ENCODE results near the gene KCTD16.

Gene KCTD16

DNA sequence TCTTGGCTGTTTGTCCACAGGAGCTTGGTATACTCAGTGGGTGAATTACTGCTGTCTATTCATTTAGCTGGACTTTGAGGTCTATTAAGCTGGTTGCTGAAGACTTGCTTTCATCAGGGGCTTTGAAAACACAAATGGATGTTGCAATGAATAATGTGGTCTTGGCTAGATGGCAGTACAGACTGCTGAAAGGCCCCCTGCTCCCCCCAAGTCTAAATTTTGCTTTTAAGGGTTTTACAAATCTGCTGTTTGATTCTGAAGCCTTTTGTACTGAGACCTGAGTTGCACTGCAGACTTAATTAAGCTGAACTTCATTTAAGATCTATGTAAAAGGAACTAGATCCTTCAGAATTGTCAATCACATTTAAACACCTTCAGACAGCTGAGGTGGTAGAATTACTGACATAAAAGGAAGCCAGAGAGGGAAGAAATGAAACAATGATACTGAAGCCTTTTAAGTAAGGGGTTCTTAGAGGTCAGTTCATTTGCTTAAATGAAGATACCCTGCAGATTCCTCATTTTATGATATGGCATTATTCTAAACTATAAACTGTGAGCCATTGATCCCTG is 37.3 kb downstream of the KCTD16 start:
- no peak for DNase-seq
- ATAC-seq: no peak

DNA sequence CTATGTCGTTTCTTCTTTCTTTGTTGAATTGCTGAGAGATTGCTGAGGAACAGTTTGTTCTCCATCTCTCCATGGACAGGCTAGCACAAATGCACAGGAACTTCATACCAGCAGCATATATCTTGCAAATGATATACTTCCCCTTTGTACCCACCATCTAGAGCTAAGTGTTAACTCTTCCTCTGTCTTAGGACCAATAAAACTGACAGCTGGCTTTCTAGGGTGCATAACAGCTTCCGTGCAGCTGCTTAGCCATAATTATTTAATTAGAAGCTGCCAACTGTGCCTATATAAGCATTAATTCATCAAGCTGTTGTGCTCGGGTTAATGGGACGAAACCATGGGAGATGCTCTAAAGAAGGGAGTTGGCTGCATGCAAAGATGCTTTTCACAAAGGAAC is 38.7 kb downstream of the KCTD16 start:
- ATAC-seq (no peak), DNase-seq (no peak)

DNA sequence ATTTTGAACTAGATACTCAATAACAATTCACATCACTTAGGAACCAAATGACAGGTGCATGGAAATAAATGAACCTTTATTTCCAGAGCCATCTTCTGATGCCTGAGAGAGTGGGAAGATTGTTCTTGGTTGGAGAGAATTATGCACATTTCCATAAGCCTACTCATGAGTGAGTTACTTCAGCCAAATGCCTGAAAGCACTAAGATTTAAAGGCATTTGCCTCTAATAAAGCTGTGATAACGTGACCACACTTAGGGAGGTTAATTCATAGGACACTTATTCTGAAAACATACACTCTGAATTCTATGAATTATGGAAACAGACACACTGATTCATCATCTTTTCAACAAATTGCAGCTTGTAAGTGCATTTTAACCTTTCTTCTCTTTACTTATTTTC is 40.0 kb downstream of the KCTD16 start:
- DNase-seq: no peak
- no peak for ATAC-seq

DNA sequence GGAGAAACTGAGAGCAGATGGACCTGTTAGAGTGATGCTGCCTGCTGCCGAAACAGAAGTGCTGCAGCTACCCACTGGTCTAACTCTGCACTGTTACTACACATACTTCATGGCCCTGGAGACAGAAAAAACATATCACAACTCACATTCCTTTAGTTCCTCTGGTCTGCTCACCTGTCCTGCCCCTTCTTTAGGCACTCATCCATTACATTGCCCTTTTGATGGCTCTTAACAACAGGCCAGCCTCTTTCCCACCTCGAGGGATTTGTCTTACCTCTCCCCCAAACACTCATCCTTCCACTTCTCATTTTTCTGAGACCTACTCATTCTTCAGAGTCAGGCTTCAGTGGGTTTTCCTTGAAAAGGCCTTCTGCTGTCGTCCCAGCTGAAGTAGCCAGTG is 49.2 kb downstream of the KCTD16 start:
- DNase-seq (no peak), ATAC-seq (no peak)

DNA sequence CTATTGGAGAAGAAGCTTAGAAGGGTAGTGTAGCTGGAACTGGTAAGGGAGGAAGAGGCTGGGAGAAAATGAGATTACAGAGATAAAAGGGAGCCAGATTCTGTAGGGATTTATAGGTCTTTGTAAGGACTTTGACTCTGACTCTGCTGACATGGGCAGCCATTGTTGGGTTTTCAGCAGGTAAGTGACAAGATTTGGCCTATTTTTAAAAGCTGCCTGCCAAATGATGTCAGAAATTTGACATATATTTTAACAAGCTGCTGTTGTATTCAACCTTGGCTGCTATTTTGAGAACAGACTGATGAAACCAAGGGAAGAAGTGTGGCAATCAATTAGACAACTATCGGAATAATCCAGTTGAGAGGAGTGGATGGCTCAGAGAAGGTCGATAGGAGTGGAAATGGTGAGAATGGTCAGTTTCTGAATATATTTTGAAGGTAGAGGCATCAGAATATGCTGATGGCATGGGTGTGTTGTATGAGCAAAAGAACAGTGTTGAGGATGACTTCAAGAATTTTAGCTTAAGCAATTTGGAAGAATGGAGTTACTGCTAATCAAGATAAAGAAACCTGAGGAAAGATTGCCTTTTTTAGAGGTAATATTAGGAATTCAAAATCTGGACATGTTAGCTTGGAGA is 56.8 kb downstream of the KCTD16 start:
- no peak for ATAC-seq
- DNase-seq: no peak

DNA sequence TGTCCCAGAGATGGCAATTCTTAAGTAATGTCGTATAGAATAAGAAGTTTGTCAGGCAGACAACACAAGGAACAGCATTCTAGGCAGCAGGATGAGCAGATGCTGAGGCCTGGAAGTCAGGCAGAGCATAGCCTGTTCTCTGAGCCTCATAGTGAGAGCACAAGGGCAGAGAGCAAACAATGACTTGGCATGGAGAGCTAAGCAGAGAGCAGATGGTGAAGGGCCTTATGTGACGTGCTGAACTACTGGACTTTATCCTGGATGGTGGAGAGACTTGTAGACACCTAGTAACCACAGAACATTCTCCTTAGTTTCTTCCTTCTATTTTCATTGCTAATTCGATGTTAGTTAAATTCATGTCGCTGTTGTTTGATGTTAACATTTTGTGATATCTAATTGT is 60.1 kb downstream of the KCTD16 start:
- ATAC-seq (no peak), DNase-seq (no peak)

DNA sequence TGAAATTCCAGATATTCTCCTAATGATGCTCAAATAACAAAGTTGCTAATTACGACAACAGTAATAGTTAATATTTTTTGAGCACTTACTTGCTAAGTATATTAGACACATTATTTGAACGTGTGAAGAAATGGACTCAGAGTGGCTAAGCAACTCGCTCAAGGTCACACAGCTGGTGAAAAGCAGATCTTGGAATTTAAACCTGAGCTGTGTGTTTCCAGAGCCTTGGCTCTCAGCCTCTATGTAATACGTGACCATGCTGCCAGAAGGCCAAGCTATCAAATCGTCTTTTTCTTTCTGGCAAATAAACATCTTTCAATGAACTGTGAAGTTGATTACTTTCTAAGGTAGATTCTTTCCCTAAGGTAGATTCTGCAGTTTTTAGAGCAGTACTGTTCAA is 61.6 kb downstream of the KCTD16 start:
- no peak for DNase-seq
- ATAC-seq: no peak

DNA sequence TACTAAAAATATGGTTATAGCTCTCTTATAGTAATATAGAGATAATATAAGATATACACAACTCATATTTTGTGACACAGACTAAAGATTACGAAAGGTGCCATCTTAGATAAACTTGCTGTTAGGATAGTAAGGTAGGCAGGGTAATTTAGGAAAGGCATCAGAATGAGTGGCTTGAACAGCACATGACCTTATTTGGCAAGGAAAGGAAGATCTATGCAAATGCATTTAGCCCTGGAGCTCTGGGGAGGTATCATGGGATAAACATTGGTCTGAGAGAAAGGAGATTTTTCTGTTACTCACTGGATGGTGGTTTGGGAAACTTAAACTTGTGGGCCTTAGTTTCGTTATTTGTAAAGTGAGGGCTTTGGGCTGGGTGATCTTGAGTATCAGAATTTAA is 65.8 kb downstream of the KCTD16 start:
- ATAC-seq: no peak

DNA sequence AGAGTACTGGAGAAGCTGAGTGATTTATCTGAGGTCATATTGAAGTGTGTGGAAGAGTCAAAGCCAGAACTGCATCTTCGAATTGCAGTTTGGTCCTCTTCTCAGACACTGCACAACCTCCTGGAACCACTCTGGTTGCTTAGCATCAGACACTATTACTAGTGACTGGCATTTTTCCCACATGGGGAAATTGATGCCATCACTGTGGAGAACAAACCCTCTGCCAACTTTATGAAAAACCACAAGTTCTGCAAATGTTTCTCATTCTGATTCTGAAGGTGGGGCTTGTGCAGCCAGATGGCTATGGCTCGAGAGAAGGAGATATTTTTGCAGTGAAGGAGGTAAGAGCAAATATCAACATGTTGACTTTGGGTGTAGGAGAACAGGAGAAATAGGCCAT is 67.2 kb downstream of the KCTD16 start:
- ATAC-seq: no peak
- no peak for DNase-seq

More for the DNA sequence above, 65.8 kb downstream of the KCTD16 start:
- DNase-seq: no peak

DNA sequence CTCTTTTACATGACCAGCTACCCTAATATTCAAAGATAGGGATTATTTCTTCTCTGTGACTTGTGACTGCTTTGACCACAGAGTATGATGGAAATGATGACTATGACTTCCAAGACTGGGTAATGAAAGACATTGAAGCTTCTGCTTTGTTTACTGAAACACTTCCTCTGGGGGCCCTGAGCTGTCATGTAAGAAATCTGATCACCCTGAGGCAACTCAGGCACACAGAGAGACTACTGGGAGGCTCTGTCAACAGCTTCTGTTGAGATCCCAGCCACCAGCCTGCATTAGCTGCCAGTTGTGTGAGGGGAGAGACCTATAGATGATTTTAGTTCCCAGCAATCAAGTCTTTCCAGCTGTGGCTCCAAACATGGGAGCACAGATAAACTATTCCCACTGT is 76.5 kb downstream of the KCTD16 start:
- DNase-seq: no peak
- ATAC-seq: no peak

DNA sequence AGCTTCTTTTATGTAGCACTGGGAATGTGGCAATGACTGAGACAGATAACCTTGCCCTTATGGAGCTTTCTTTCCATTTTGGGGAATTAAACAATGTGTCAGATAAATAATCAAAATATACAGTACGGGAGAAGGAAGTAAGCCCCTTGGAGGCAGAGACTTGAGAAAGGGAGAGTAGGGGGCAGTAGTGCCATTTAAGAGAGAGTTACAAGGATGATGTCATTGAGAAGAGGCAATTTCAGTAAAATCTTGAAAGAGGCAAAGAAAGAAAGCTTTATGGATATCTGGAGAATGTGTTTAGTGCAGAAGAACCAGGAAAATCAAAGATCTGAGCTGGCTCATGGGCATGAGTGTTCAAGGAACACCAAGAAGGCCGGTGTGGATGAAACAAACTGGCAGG is 77.3 kb downstream of the KCTD16 start:
- no peak for DNase-seq
- ATAC-seq: no peak

DNA sequence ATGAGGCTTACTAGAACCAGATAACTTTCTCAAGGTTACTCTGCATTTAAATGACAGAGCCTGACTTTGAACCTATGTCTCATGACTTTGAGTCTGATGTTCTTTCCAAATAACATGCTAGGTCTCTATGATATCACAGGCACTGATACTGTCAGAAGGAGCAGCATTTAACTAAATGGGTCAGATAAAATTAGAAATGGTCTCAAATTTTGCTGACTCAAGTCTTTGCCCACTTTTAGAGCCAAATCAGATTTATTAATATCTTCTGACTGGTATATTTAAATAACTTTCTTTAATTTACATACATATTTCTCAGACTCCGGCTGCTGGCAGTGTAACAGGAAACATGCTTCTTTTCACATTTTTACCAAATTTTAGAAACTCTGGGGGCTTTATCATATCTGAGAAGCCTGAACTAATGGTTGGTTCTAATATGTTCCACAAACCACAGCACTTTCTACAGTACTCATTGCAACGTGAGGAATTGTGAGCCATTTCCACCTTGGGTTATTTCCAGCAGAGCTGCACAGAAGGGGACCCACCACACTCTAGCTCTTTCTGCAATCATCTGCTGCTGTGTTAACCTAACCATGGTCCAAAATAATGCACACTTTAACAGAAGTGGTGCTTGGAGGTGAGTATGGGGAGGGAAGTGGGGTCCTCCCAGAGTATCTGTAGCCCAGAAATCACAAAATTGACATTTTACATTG is 79.2 kb downstream of the KCTD16 start:
- ATAC-seq (no peak), DNase-seq (no peak)

DNA sequence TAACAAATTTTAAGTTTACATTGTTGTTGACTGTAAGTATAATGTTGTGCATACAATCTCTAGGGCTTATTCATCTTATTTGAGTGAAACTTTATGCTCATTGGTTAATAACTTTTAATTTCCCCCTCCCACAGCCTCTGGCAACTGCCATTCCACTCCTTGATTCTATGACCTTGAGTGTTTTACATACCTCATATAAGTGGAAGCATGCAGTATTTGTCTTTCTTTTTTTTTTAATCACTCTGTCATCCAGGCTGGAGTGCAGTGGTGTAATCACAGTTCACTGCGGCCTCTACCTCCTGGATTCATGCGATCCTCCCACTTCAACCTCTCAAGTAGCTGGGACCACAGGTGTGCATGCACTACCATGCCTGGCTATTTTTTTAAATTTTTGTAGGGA is 83.9 kb downstream of the KCTD16 start:
- ATAC-seq (no peak), DNase-seq (no peak)

DNA sequence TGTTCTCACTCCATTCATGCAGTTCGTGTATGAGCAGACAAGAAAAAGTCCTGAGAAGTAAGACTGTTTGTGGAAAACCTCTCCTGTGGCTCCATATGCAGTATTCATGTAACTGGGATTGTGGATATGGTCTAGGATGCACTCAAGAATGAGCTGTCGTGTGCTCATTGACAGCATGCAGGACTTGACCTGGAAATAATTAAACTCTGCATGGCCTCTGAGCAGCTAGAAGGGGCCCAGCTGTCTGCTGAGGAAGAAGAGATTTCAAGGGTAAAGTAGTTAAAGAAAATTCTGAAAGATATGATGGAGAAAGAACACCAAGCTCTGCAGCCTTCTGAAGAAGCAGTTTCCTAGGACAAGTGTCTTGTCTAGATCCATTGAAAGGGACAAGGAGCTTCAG is 89.4 kb downstream of the KCTD16 start:
- DNase-seq (no peak), ATAC-seq (no peak)

DNA sequence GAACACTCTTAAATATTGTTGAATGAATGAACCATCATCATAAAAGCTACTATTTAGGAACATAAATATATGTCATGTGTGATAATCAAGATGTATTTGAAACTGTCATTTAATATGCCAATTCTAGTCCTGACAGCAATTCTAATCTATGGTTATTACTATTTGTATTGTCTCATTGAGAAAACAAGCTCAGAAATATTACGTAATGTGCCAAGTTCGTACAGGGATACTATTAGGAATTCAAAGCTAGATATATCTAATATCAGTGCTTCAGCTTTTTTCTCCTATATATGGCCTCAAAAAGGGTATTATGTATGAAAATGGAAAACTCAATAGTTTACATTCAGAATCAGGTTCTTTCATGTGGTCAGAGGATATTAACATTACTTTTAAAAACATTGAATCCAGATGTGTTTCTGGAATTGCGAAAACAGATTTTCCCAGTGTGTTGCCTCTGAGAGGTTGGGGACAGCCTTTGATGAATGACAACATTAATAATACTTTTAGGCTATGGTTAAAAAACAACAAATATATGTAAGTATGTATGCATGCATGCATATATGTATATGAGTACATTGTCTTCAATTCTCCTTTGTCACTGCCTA is 95.1 kb downstream of the KCTD16 start:
- DNase-seq (no peak), ATAC-seq (no peak)

DNA sequence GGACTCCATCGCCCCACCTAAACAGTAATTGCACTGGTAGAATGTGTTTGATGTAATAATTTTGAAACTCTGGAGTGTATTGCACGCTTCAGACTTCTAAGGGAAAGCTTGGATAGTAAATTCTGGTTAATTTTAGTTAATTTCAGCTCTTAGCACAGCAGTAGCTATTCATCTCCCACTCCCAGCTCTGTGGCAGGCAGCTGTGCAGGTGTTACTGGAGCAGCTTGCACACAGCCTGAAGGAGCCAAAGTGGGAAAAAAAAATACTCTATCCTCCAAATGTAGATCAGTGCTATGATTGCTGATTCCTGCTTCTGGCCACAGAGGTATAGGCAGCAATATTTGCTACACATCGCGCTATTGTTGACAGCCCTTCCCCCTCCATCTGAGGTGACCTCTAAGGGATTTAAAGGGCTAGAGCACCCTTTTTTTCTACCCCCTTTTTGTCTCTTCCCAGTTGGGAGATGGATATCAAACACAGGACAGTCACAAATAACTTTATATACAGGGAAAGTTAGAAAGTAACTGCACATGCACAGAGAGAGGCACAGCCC is 97.4 kb downstream of the KCTD16 start:
- DNase-seq (no peak), ATAC-seq (no peak)

DNA sequence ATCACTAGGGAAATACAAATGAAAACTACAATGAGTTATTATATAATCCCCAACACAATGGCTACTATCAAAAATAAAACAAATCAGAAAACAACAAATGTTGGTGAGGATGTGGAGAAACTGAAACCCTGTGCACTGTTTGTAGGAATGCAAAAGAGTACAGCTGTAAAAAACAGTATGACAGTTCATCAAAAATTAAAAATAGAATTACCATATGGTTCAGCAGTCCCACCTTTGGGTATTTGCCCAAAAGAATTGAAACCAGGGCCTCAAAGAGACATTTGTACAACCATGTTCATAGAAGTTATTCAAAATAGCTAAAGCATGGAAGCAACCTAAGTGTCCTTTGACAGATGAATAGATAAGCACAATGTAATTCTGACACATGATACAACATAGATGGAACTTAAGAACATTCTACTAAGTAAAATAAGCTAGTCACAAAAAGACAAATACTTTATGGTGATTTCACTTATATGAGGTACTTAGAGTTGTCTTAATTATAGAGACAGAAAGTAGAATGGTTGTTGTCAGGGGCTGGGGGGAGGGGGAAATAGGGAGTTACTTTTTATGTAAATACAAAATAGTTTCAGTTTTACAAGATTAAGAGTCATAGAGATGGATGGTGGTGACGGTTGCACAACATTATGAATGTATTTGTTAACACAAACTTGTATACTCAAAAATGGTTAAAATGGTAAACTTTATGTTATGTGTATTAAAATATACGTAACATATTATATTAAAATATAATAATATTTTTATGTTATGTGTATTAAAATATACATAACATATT is 102.8 kb downstream of the KCTD16 start:
- no peak for ATAC-seq

DNA sequence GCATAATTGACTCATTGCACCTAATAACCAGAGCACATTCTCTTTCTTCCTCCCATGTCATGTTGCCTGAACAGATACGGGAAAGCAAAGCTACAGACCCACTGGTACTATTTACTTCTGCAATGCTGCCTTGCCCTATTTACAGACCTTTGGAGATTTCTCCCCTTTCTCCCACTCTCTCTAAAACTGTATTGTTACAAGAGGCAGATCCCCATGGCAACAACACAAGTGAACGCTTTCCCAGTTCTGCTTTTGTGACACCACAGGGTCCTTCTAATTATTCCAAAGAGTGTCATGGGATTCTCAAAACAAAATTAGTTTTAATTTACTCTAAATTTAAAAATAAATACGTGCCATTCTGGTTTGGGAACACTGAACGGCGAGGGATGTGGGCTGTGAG is 104.7 kb downstream of the KCTD16 start:
- no peak for ATAC-seq

More for the DNA sequence above, 102.8 kb downstream of the KCTD16 start:
- no peak for DNase-seq

DNA sequence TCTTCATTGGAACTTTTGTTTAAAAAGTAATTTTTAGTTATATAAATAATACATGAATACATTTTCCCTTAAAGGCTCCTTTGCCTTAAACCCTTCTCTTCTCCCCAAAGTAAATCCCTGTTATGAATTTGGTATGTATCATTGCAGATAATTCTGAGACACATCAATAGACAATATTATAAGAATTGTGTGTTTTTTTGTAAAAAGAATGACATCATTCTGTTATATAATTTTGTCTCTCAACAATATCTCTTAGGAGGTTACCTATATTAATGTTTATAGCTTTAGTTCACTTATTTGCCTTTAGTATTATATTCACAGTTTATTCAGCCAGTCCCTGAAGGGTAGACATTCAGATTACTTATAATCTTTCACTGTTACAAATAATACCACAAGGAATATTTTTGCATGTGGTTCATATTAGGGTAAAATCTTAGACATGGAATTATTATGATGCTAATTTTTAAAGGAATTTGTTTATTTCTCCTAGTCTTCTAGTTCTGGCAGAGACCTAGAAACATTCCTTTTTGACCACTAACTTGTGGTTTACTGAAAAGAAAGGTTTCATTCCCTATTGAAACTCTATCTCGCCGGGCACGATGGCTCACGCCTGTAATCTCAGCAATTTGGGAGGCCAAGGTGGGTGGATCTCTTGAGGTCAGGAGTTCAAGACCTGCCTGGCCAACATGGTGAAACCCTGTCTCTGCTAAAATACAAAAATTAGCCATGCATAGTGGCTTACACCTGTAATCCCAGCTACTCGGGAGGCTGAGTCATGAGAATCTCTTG is 105.6 kb downstream of the KCTD16 start:
- ATAC-seq: no peak
- no peak for DNase-seq

More for the DNA sequence above, 104.7 kb downstream of the KCTD16 start:
- no peak for DNase-seq

DNA sequence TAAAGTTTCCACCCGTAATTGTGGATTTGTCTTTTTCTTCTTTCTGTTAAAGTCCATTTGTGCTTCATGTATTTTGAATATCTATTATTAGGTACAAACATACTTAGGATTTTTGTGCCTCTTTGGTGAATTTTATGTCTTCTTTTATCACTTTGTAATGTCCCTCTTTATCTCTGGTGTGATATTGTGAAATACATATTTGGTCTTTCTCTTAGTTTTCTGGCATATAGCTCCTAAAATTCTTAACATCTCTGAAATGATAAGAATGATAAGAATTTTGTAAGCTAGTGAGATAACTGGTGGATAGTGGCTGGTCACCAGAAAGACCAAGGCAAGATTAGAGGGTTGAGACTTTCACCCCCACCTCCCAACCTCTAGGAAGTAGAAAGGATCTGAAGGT is 111.1 kb downstream of the KCTD16 start:
- no peak for ATAC-seq
- DNase-seq: no peak

DNA sequence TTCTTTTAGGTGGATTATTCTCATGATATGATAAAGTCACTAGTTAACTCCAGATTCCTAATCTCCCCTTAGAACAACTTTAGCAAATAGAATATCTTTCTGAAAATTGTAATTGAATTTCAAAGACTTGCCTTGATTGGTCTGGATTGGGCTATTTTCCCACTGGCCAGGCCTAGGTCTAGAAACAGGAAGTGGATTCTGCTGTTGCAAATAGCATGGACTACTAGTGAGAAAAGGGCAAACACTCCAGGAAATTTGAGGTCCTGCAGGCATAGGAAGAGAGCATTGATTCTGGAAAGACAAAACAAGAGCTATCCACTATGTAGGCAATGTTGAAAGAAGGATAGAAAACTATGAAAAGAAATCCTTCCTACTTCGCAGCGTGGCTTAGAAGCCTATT is 113.4 kb downstream of the KCTD16 start:
- no peak for ATAC-seq

More for the DNA sequence above, 113.4 kb downstream of the KCTD16 start:
- DNase-seq: no peak

Data from stimulated activated naive CD8-positive, alpha-beta T cell treated with anti-CD3 and anti-CD28 coated beads, Interleukin-15, Interleukin-2, amounts not matched to agents 100 U/mL and 50 U/mL, for 24 hours (primary cell).